Fibroblast of pulmonary artery (primary cell): ENCODE measurements around the gene PKP4.

Source experiments
- DNase-seq: peaks from one replicate; pipeline ENCODE4 v3.0.0-alpha.2; 2010; ENCODE audit warnings: low read depth
- H3K4me3 ChIP-seq: replicated peaks from 2 replicates; pipeline ENCODE4 v1.5.1; 2011; ENCODE audit warnings: low read depth, mild to moderate bottlenecking, control low read depth, low read length, moderate library complexity
- TF ChIP-seq, protein P1 (sequence below): IDR thresholded peaks from 2 replicates; pipeline ENCODE4 v1.5.1; 2011; ENCODE audit warnings: mild to moderate bottlenecking, control low read depth, low read length, inconsistent platforms; ENCODE audit errors: missing control alignments

PKP4 gene

DNA sequence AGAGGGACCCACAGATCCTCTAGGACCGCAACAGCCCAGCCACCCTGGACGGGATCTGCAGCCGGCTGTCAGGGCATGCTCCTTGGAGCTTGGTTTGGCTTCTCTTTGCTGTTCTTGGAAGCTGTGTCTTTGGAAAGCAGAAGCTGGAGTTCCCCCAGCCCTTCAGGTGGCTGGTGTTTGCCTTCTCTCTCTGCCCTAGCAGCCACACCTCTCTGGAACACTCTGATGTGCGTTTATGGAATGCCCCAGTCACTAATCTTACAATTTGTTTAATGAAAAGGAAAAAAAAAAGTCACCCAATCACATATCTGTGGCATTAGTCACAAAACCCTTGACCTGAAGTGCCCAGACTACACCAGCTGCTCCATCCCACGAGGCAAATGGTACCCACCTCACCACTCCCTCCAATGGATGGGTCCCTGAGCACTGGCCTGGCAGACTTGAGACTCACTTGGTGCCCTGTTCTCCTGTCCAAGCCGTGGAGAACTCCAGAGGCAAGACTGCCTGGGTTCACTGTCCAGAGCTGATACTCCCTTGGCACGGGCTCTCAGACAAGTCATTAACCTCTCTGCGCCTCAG lies 268.1 kb downstream of the PKP4 start:
- TF ChIP-seq, protein P1, sequence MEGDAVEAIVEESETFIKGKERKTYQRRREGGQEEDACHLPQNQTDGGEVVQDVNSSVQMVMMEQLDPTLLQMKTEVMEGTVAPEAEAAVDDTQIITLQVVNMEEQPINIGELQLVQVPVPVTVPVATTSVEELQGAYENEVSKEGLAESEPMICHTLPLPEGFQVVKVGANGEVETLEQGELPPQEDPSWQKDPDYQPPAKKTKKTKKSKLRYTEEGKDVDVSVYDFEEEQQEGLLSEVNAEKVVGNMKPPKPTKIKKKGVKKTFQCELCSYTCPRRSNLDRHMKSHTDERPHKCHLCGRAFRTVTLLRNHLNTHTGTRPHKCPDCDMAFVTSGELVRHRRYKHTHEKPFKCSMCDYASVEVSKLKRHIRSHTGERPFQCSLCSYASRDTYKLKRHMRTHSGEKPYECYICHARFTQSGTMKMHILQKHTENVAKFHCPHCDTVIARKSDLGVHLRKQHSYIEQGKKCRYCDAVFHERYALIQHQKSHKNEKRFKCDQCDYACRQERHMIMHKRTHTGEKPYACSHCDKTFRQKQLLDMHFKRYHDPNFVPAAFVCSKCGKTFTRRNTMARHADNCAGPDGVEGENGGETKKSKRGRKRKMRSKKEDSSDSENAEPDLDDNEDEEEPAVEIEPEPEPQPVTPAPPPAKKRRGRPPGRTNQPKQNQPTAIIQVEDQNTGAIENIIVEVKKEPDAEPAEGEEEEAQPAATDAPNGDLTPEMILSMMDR = no peak
- DNase-seq = no peak
- no peak overlapping the region for H3K4me3 ChIP-seq

DNA sequence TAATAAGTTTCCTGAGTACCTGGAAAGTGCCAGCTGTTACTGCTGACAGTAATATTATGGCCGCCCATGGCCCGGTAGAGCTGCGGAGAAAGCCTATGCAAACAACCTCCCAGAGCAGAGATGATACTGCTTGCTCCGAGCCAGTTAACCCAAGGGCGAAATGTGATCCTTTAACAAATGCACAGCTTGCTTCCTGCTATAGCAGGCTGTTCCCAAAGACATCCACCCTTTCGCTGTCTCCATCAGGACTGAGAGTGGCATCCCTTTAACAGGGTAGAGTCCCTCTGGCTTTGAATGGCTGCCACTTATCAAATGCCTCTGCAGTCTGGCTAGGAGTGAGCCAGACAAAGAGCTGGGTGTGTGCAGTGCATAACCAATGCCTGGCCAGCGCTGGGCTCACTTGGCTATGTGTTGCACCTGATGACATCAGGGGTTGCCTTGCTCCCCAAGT lies 268.7 kb downstream of the PKP4 start:
- H3K4me3 ChIP-seq = no peak overlapping the region
- TF ChIP-seq, protein P1 = no peak
- no peak for DNase-seq

DNA sequence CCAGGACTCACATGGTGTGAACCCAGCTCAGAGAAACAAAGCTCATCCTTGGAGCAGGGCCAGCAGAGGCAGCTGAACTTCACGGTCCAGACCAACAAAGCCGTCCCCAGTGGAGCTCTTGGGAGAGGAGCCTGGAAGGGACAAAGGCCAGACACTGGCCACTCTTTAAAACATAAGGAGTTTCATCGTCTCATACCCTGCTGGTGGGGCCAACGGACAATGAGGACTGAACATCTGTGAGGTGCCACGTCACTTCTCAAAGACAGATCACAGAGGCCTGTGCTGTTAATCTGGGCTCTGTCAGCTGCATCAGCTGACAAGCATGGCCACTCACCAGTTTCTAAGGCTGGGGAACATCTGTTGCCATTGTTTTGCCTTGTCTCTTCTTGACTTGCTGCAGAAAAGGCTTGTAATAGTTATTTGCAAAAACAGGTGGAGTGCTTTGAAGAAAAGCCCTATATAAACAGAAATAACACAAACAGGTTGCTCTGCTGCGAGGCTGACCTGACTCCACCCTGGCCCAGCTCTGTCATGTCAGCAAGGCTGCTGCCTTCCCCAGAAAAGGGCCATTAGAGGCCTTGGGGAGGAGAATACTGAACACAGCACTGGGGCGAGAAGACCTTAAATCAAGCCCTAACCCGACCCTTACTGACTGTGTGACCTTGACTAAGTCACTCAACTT lies 270.3 kb downstream of the PKP4 start:
- DNase-seq = peak; percentile 10
- TF ChIP-seq, protein P1 = no peak
- H3K4me3 ChIP-seq = no peak overlapping the region

DNA sequence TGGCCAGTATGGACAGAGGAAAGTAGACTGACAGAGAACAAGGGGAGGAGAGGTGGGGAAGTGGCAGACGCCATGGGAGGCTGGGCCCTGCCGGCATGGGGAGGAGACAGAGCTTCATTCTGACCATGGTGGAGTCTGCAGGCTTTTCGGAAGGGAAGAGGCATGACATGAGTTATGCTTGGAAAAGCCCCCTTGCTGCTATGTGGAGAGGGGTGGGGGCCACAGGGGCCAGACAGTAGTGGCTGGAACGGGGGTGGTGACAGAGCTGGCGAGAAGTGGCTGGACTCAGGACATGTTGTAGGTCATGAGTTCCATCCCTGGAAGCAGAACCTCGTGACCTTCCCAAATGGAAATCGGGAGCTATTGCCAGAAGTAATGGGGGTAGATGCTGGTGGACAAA lies 271.7 kb downstream of the PKP4 start:
- no peak for DNase-seq
- TF ChIP-seq, protein P1 = no peak
- no peak overlapping the region for H3K4me3 ChIP-seq

DNA sequence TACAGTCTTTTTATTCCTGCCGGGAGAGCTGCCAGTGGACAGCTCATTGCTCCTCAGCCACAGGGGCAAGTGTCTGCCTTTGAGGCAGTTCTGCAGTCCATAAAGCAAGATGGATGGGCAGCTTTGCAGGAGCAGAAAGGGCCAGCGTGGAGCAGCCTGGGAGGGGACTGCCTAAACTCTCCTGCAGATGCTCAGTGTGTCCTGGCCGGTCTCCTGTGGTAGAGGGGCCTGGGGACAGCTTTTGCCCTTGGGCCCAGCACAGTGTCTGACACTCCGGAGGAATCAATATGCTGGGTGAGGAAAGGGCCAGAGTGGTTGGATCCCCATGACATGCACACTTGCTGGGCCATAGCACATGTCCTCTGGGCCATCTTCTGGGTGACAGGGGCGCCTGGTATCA lies 272.7 kb downstream of the PKP4 start:
- no peak overlapping the region for H3K4me3 ChIP-seq
- TF ChIP-seq, protein P1 = no peak
- DNase-seq = no peak

DNA sequence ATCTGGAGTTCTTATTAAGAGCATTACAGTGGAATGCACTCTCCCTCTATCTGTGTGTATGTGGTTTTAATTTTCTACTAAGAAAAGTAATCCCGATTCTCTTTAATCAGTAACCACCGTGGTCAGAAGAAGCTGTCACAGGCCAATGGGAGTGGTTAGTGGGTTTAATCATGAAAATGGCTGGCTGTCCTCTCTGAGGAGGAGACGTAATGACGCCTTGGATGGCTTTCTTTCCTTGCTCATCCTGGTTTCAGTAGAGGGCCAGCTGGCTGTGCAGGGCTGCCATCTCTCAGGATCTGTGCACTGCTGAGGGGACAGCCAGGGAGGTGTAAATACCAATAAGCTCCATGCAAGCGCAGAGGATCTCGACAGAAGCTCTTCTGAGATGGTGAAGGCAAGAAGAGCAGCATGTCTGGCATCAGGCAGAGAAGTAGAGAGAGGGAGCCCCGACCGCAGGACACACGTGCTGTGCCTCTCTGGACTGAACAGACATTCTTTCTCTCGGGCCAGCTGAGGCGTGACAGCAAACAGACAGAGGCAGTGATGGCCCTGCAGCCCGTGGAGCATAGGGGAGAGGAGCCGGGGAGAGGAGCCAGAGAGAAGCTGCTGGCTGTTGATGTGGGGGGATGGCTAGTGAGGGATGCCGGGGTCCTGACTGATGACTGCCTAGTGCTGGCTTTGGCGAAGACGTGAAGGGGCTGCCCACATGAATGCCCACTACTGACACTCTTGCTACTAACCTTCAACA lies 273.3 kb downstream of the PKP4 start:
- TF ChIP-seq, protein P1 = no peak
- no peak overlapping the region for H3K4me3 ChIP-seq
- DNase-seq = no peak
